Measurements from ENCODE around the gene ACVR2A. TPM values are rescaled to one million over a fixed set of nuclear protein-coding genes. Genes with fewer than 3 reads are reported as not detected.

The ACVR2A gene
- total RNA-seq, 1 donor from 2014 or later: 22.6 TPM

DNA sequence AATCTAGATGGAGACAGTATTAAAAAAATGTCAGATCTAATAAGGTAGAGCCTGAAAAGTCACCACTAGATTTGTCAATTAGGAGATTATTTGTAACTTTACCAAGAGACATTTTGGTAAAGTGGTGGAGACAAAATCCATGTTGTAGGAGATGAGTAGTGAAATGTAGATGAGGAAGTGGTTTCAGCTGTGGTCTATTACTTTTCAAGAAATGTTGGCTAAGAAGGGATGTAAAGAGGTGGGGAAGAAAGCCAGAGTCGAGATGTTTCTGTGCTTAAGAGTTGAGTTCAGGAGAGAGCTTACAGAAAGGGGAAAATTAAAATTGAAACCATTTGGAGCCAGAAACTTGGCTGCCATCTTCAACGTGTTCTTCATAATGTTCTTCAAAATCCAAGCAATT is 22.2 kb downstream of the ACVR2A start:
- Histone ChIP-seq H4K20me1 (ENCODE audit: insufficient read depth, low read length) (peaks cover 58% of the 10 kb centered on the region), H2AFZ (ENCODE audit: low read depth, low read length) (no peak overlapping the region), H3K4me3 (ENCODE audit: insufficient read depth, low read depth, low read length) (no peak overlapping the region), H3K27ac (ENCODE audit: low read depth, low read length) (no peak overlapping the region), H3K27me3 (ENCODE audit: insufficient read depth, low read length) (no peaks in the 10 kb centered on the region), H3K36me3 (ENCODE audit: insufficient read depth, low read length) (no peaks in the 10 kb centered on the region), H3K4me1 (ENCODE audit: insufficient read depth, low read length) (no peaks in the 10 kb centered on the region), H3K9ac (ENCODE audit: low read length) (no peak overlapping the region), H3K9me3 (ENCODE audit: insufficient read depth, low read depth, low read length) (no peaks in the 10 kb centered on the region), H3K4me2 (ENCODE audit: low read length) (no peak overlapping the region), H3K79me2 (ENCODE audit: insufficient read depth, low read length) (peaks cover 83% of the 10 kb centered on the region)
- TF ChIP-seq EZH2 (IDR thresholded peaks at IDR 0.05; ENCODE audit: insufficient read depth, low read length): no peak
- TF ChIP-seq, protein P1, sequence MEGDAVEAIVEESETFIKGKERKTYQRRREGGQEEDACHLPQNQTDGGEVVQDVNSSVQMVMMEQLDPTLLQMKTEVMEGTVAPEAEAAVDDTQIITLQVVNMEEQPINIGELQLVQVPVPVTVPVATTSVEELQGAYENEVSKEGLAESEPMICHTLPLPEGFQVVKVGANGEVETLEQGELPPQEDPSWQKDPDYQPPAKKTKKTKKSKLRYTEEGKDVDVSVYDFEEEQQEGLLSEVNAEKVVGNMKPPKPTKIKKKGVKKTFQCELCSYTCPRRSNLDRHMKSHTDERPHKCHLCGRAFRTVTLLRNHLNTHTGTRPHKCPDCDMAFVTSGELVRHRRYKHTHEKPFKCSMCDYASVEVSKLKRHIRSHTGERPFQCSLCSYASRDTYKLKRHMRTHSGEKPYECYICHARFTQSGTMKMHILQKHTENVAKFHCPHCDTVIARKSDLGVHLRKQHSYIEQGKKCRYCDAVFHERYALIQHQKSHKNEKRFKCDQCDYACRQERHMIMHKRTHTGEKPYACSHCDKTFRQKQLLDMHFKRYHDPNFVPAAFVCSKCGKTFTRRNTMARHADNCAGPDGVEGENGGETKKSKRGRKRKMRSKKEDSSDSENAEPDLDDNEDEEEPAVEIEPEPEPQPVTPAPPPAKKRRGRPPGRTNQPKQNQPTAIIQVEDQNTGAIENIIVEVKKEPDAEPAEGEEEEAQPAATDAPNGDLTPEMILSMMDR (IDR thresholded peaks at IDR 0.05; ENCODE audit: insufficient read depth, low read depth, low read length): no peak
- no peak for DNase-seq (ENCODE audit: low read depth)
- FAIRE-seq: no peak
- Mint-ChIP-seq H3K36me3 (ENCODE audit: low read depth, unreplicated experiment) (no peaks in the 10 kb centered on the region), H3K27ac (ENCODE audit: unreplicated experiment) (no peak overlapping the region), H3K4me3 (ENCODE audit: unreplicated experiment) (no peak overlapping the region), H3K4me1 (ENCODE audit: low read depth, unreplicated experiment) (peaks cover 13% of the 10 kb centered on the region), H3K27me3 (ENCODE audit: low read depth, unreplicated experiment) (no peaks in the 10 kb centered on the region), H3K9me3 (ENCODE audit: unreplicated experiment) (no peaks in the 10 kb centered on the region)

- H3K79me2 ChIP-seq (ENCODE audit: insufficient read depth, low read length): peaks cover 84% of the 10 kb centered on the region
- H3K9me3 ChIP-seq (ENCODE audit: insufficient read depth, low read depth, low read length): no peaks in the 10 kb centered on the region
- TF ChIP-seq EZH2 (IDR thresholded peaks at IDR 0.05; ENCODE audit: insufficient read depth, low read length): no peak
- TF ChIP-seq, protein P1 (IDR thresholded peaks at IDR 0.05; ENCODE audit: insufficient read depth, low read depth, low read length): no peak
- no peaks in the 10 kb centered on the region for H3K36me3 ChIP-seq (ENCODE audit: insufficient read depth, low read length)
- peaks cover 60% of the 10 kb centered on the region for H4K20me1 ChIP-seq (ENCODE audit: insufficient read depth, low read length)
- no peak overlapping the region for H3K4me2 ChIP-seq (ENCODE audit: low read length)
- Mint-ChIP-seq H3K4me3 (ENCODE audit: unreplicated experiment) (no peak overlapping the region), H3K27me3 (ENCODE audit: low read depth, unreplicated experiment) (no peaks in the 10 kb centered on the region), H3K27ac (ENCODE audit: unreplicated experiment) (no peak overlapping the region), H3K36me3 (ENCODE audit: low read depth, unreplicated experiment) (no peaks in the 10 kb centered on the region), H3K9me3 (ENCODE audit: unreplicated experiment) (no peaks in the 10 kb centered on the region), H3K4me1 (ENCODE audit: low read depth, unreplicated experiment) (peaks cover 3% of the 10 kb centered on the region)
- H3K27me3 ChIP-seq (ENCODE audit: insufficient read depth, low read length): no peaks in the 10 kb centered on the region
- no peak for FAIRE-seq
- no peaks in the 10 kb centered on the region for H3K4me1 ChIP-seq (ENCODE audit: insufficient read depth, low read length)
- H2AFZ ChIP-seq (ENCODE audit: low read depth, low read length): no peak overlapping the region
- DNase-seq (ENCODE audit: low read depth): no peak
- no peak overlapping the region for H3K4me3 ChIP-seq (ENCODE audit: insufficient read depth, low read depth, low read length)
- no peak overlapping the region for H3K27ac ChIP-seq (ENCODE audit: low read depth, low read length)
- H3K9ac ChIP-seq (ENCODE audit: low read length): no peak overlapping the region
These were observed 25.1 kb downstream of the ACVR2A start for GRCh38 chr2:147869934-147870333.

- Histone ChIP-seq H3K9me3 (ENCODE audit: insufficient read depth, low read depth, low read length) (no peaks in the 10 kb centered on the region), H3K36me3 (ENCODE audit: insufficient read depth, low read length) (no peaks in the 10 kb centered on the region), H4K20me1 (ENCODE audit: insufficient read depth, low read length) (peaks cover 64% of the 10 kb centered on the region), H2AFZ (ENCODE audit: low read depth, low read length) (no peak overlapping the region), H3K27me3 (ENCODE audit: insufficient read depth, low read length) (no peaks in the 10 kb centered on the region), H3K79me2 (ENCODE audit: insufficient read depth, low read length) (peaks cover 79% of the 10 kb centered on the region), H3K4me3 (ENCODE audit: insufficient read depth, low read depth, low read length) (no peak overlapping the region), H3K27ac (ENCODE audit: low read depth, low read length) (no peak overlapping the region), H3K4me2 (ENCODE audit: low read length) (no peak overlapping the region), H3K9ac (ENCODE audit: low read length) (no peak overlapping the region), H3K4me1 (ENCODE audit: insufficient read depth, low read length) (no peaks in the 10 kb centered on the region)
- no peaks in the 10 kb centered on the region for H3K36me3 Mint-ChIP-seq (ENCODE audit: low read depth, unreplicated experiment)
- peaks cover 9% of the 10 kb centered on the region for H3K4me1 Mint-ChIP-seq (ENCODE audit: low read depth, unreplicated experiment)
- no peak for DNase-seq (ENCODE audit: low read depth)
- H3K27me3 Mint-ChIP-seq (ENCODE audit: low read depth, unreplicated experiment): no peaks in the 10 kb centered on the region
- TF ChIP-seq, protein P1 (IDR thresholded peaks at IDR 0.05; ENCODE audit: insufficient read depth, low read depth, low read length): no peak
- TF ChIP-seq EZH2 (IDR thresholded peaks at IDR 0.05; ENCODE audit: insufficient read depth, low read length): no peak
- no peak for FAIRE-seq
- no peak overlapping the region for H3K4me3 Mint-ChIP-seq (ENCODE audit: unreplicated experiment)
- H3K27ac Mint-ChIP-seq (ENCODE audit: unreplicated experiment): no peak overlapping the region
- H3K9me3 Mint-ChIP-seq (ENCODE audit: unreplicated experiment): no peaks in the 10 kb centered on the region
These were observed 28.1 kb downstream of the ACVR2A start for GRCh38 chr2:147872967-147873366.

Data from astrocyte (in vitro differentiated cells and primary cell).